Activated naive CD4-positive, alpha-beta T cell treated with anti-CD3 and anti-CD28 coated beads, Interleukin-2, amount 50 U/mL, for 24 hours (primary cell): ENCODE results near the gene CDC25B.
"Not testable (repeated sequence)": the region's sequence is repeated elsewhere in the genome, so short reads cannot be mapped to it uniquely, and the experiment has no call there.

Experiments
- H3K27ac Mint-ChIP-seq: one replicate; pipeline ENCODE4 v1.8.0; 2021; ENCODE audit warnings: mild to moderate bottlenecking, mixed read lengths
- H3K27me3 Mint-ChIP-seq: one replicate; pipeline ENCODE4 v1.8.0; 2021; ENCODE audit warnings: mixed read lengths
- H3K36me3 Mint-ChIP-seq: one replicate; pipeline ENCODE4 v1.8.0; 2021; ENCODE audit warnings: mixed read lengths
- H3K4me1 Mint-ChIP-seq: one replicate; pipeline ENCODE4 v1.8.0; 2021; ENCODE audit warnings: mixed read lengths
- H3K4me3 Mint-ChIP-seq: one replicate; pipeline ENCODE4 v1.8.0; 2021; ENCODE audit warnings: mild to moderate bottlenecking, mixed read lengths
- H3K9me3 Mint-ChIP-seq: one replicate; pipeline ENCODE4 v1.8.0; 2021; ENCODE audit warnings: mixed read lengths

Gene CDC25B

GRCh38 chr20:3788685-3789155 is 7.4 kb upstream of the CDC25B start:
- Mint-ChIP-seq H3K27ac (peak overlapping the region; percentile 87), H3K4me3 (peak overlapping the region; percentile 64), H3K27me3 (no peaks in the 10 kb centered on the region), H3K36me3 (peaks cover 2% of the 10 kb centered on the region), H3K9me3 (no peaks in the 10 kb centered on the region), H3K4me1 (peaks cover 29% of the 10 kb centered on the region)

GRCh38 chr20:3789201-3789600 is 6.9 kb upstream of the CDC25B start:
- H3K9me3 Mint-ChIP-seq, H3K27me3 Mint-ChIP-seq, H3K4me3 Mint-ChIP-seq, H3K36me3 Mint-ChIP-seq: not testable (repeated sequence)
- peaks cover 29% of the 10 kb centered on the region for H3K4me1 Mint-ChIP-seq
- peak overlapping the region; percentile 77 for H3K27ac Mint-ChIP-seq

- H3K27ac Mint-ChIP-seq, H3K9me3 Mint-ChIP-seq, H3K36me3 Mint-ChIP-seq, H3K27me3 Mint-ChIP-seq, H3K4me3 Mint-ChIP-seq: not testable (repeated sequence)
- H3K4me1 Mint-ChIP-seq = peaks cover 33% of the 10 kb centered on the region
Observed at GRCh38 chr20:3794168-3794567, 1.9 kb upstream of the CDC25B start.

- Mint-ChIP-seq H3K9me3 (no peaks in the 10 kb centered on the region), H3K27me3 (no peaks in the 10 kb centered on the region), H3K27ac (peak overlapping the region; percentile 91), H3K4me1 (peaks cover 39% of the 10 kb centered on the region), H3K4me3 (peak overlapping the region; percentile 90), H3K36me3 (peaks cover 2% of the 10 kb centered on the region)
Observed at GRCh38 chr20:3794701-3795420, 1.2 kb upstream of the CDC25B start.

DNA sequence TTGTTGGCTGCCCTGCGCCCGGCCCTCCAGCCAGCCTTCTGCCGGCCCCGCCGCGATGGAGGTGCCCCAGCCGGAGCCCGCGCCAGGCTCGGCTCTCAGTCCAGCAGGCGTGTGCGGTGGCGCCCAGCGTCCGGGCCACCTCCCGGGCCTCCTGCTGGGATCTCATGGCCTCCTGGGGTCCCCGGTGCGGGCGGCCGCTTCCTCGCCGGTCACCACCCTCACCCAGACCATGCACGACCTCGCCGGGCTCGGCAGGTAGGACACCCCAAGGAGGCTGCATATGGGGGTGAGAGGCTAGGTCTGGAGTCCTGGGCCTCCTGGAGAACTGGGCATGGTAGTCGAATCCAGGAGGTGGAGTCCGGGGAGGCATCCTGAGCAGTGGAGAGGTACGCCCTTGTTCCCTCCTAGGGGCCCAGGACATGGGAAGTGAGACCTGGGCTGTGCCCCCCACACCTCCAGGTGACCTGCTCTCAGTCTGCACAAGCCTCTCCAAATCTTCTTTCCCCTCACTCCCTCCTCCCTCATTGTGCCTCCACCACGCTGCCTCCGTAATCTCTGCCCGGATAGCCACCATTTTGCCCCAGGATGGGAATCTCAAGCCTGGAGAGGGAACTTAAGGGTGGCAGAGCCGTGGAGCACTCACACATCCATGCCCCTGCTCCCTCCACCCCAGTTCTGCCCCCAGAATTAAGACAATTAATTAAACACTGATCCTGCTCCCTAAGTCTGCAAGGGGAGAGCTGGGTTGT is 541 bp downstream of the CDC25B start:
- H3K27me3 Mint-ChIP-seq = no peaks in the 10 kb centered on the region
- H3K27ac Mint-ChIP-seq = no peak overlapping the region
- H3K4me3 Mint-ChIP-seq = peak overlapping the region; percentile 90
- peaks cover 2% of the 10 kb centered on the region for H3K36me3 Mint-ChIP-seq
- H3K9me3 Mint-ChIP-seq = no peaks in the 10 kb centered on the region
- H3K4me1 Mint-ChIP-seq = peaks cover 54% of the 10 kb centered on the region

DNA sequence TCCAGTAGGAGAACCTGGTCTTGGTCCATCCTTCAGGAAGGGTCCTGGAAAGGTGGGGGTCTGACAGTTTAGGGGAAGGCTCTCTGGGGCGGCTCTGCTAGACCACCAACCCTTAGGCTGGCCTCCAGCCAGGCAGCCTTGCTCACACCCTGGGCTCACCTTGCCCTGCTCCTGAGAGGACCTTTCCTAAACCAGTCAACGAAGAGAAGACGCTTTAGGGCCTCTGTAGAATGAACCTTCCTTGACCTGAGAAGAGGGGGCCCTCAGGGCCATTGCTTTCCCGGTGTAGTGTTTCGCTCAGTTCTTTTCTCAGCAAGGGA is 1.1 kb downstream of the CDC25B start:
- Mint-ChIP-seq H3K27me3 (no peaks in the 10 kb centered on the region), H3K27ac (peak overlapping the region; percentile 97), H3K4me1 (peaks cover 58% of the 10 kb centered on the region), H3K9me3 (no peaks in the 10 kb centered on the region), H3K36me3 (peaks cover 2% of the 10 kb centered on the region), H3K4me3 (peak overlapping the region; percentile 90)

DNA sequence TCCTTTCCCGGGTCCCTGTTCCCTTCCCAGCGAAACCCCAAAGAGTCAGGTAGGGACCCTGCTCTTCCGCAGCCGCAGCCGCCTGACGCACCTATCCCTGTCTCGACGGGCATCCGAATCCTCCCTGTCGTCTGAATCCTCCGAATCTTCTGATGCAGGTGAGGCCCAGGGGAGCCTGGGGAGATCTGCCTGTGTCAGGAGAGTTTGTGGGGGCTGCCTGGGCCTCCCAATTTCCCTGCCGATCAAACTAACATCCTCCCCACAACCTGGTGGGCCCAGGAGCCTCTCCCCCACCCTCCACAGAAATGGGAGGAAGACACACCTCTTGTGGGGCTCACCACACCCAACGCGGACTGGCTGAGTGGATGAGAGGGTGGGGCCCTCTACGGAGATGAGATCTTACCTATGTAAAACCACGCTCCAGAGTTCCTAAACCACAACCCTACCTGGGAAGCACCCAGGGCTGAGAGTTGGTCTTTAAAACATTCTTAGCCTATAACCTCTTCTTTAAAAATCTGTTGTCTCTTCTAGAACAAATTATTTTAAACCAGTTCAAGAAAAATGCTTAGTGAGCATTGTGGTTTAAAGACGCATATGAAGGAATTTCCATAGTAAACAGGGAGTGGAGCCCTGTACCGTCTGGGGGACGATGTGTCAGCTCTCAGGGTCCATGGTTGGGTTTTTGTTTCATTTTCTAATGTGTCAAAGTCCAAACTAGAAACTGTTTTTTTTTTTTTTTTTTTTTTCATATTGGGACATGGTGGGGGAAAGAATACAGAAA is 1.7 kb downstream of the CDC25B start:
- H3K4me1 Mint-ChIP-seq = peaks cover 64% of the 10 kb centered on the region
- no peaks in the 10 kb centered on the region for H3K27me3 Mint-ChIP-seq
- no peaks in the 10 kb centered on the region for H3K9me3 Mint-ChIP-seq
- peak overlapping the region; percentile 90 for H3K4me3 Mint-ChIP-seq
- H3K27ac Mint-ChIP-seq = peak overlapping the region; percentile 97
- peaks cover 4% of the 10 kb centered on the region for H3K36me3 Mint-ChIP-seq

DNA sequence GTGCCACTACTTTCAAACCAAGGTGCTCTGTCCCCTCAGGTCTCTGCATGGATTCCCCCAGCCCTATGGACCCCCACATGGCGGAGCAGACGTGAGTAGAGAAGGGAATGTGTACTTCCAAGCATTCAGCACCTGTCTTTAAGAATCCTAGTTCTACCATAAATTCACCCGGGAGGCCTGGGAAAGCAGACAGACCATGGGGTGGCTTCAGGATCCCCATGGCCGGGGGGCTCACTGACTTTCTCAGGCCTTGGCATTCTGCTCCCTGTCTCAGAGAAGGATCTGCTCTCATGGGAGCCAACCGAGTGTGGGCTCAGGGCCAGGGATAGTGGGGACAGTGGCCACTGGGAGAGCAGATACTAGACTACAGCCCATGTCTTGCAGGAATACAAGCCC is 2.3 kb downstream of the CDC25B start:
- no peaks in the 10 kb centered on the region for H3K9me3 Mint-ChIP-seq
- peaks cover 8% of the 10 kb centered on the region for H3K36me3 Mint-ChIP-seq
- H3K27me3 Mint-ChIP-seq = no peaks in the 10 kb centered on the region
- peaks cover 68% of the 10 kb centered on the region for H3K4me1 Mint-ChIP-seq
- peak overlapping the region; percentile 97 for H3K27ac Mint-ChIP-seq
- H3K4me3 Mint-ChIP-seq = peak overlapping the region; percentile 90

DNA sequence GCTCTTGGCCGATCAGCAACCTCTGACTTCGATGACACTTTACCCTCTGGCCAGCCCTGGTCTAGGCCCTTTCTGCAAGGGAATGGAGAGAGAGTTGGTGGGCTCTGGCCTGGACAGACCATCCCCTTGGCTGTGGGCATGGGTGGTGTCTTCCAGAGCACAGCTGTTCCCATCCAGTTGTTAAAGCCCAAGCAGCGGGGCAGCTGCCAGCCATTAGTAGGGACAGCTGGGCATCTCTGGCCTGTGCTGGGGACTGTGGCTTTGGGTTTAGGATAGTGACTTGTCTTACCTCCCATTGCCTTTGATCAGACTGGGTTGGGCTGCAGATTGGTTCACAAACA is 2.8 kb downstream of the CDC25B start:
- Mint-ChIP-seq H3K4me3 (peak overlapping the region; percentile 90), H3K4me1 (peaks cover 73% of the 10 kb centered on the region), H3K27ac (peak overlapping the region; percentile 88), H3K36me3 (peaks cover 13% of the 10 kb centered on the region), H3K27me3 (no peaks in the 10 kb centered on the region), H3K9me3 (no peaks in the 10 kb centered on the region)

- no peaks in the 10 kb centered on the region for H3K27me3 Mint-ChIP-seq
- peak overlapping the region; percentile 88 for H3K27ac Mint-ChIP-seq
- peaks cover 19% of the 10 kb centered on the region for H3K36me3 Mint-ChIP-seq
- peaks cover 81% of the 10 kb centered on the region for H3K4me1 Mint-ChIP-seq
- no peaks in the 10 kb centered on the region for H3K9me3 Mint-ChIP-seq
- H3K4me3 Mint-ChIP-seq = peak overlapping the region; percentile 47
Observed at GRCh38 chr20:3800256-3800877, 4.3 kb downstream of the CDC25B start.

- Mint-ChIP-seq H3K9me3 (no peaks in the 10 kb centered on the region), H3K4me3 (no peak overlapping the region), H3K36me3 (peaks cover 23% of the 10 kb centered on the region), H3K4me1 (peaks cover 82% of the 10 kb centered on the region), H3K27me3 (no peaks in the 10 kb centered on the region), H3K27ac (peak overlapping the region; percentile 65)
Observed at GRCh38 chr20:3800878-3801260, 4.8 kb downstream of the CDC25B start.

DNA sequence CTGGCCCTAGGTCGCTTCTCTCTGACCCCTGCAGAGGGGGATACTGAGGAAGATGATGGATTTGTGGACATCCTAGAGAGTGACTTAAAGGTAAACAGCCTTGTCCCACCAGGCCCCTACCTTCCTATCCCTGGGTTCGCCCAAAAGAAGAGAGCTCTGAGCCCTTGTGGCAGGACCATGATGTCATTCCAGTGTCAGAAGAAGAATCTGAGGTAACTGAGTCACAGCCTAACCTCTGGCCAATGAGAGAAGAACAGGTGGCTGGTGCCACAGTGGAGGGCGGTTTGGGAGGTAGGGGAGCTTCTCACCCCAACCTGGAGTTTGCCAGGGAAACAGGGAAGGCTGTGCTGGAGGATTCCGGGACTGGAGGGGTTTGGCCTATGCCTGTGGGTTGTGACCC is 5.2 kb downstream of the CDC25B start:
- Mint-ChIP-seq H3K4me3 (no peak overlapping the region), H3K9me3 (no peaks in the 10 kb centered on the region), H3K36me3 (peaks cover 25% of the 10 kb centered on the region), H3K27me3 (no peaks in the 10 kb centered on the region), H3K4me1 (peaks cover 85% of the 10 kb centered on the region), H3K27ac (peak overlapping the region; percentile 65)

DNA sequence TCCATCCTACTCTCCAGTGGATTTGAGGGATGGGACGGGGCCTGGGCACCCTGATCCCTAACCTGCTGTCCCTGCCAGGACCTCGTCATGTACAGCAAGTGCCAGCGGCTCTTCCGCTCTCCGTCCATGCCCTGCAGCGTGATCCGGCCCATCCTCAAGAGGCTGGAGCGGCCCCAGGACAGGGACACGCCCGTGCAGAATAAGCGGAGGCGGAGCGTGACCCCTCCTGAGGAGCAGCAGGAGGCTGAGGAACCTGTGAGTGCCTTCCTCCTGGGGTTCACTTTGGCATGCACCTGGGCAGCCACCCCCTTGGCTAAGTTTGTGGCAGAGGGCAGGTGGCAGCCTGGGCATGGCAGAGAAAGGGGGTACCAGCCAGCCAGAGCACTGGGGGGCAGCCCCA is 5.7 kb downstream of the CDC25B start:
- H3K4me1 Mint-ChIP-seq = peaks cover 85% of the 10 kb centered on the region
- no peak overlapping the region for H3K27ac Mint-ChIP-seq
- peaks cover 25% of the 10 kb centered on the region for H3K36me3 Mint-ChIP-seq
- no peaks in the 10 kb centered on the region for H3K9me3 Mint-ChIP-seq
- no peaks in the 10 kb centered on the region for H3K27me3 Mint-ChIP-seq
- no peak overlapping the region for H3K4me3 Mint-ChIP-seq

DNA sequence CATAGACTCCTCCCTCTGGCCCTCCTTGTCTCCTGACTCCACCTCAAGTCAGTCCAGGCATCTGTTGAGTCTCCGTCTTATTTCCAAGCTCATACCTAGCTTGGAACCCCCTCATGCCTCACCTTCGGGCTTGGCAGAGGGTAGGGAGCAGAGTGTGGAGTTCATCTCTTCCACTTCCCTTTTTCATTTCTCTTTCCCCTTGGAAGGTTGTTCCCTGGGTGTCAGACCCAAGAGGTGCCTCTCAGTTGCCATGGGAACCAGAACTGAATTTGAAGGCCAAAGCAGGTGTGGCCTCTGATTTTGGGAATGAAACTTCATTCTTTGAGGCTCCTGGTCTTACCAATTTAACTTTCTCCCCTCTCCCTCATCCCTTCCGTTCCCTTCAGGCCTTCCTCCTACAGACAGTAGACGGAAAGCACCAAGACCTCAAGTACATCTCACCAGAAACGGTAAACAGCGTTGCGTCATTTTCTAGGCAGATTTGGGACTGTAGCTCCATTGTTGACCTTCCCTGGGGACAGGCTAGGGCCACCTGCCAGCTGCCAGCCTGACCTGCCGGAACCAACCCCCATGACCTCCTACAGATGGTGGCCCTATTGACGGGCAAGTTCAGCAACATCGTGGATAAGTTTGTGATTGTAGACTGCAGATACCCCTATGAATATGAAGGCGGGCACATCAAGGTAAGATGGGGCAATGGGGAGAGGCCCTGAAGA is 6.6 kb downstream of the CDC25B start:
- H3K9me3 Mint-ChIP-seq = no peaks in the 10 kb centered on the region
- H3K27me3 Mint-ChIP-seq = no peaks in the 10 kb centered on the region
- no peak overlapping the region for H3K4me3 Mint-ChIP-seq
- peaks cover 85% of the 10 kb centered on the region for H3K4me1 Mint-ChIP-seq
- peaks cover 27% of the 10 kb centered on the region for H3K36me3 Mint-ChIP-seq
- H3K27ac Mint-ChIP-seq = peak overlapping the region; percentile 70

DNA sequence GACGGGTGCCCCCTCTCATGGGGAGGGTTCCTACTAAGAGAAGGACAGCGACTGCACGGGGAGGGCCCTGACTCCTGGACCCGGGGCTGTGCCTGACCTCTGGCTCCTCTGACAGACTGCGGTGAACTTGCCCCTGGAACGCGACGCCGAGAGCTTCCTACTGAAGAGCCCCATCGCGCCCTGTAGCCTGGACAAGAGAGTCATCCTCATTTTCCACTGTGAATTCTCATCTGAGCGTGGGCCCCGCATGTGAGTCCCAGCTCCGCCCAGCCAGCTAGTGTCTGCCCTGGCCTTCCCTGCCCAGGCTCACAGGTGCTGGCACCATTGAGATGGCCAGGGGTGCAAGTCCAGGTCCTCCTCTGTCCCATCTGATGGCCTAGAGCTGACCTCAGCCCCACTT is 7.2 kb downstream of the CDC25B start:
- H3K4me1 Mint-ChIP-seq = peaks cover 85% of the 10 kb centered on the region
- peaks cover 27% of the 10 kb centered on the region for H3K36me3 Mint-ChIP-seq
- H3K9me3 Mint-ChIP-seq = no peaks in the 10 kb centered on the region
- no peak overlapping the region for H3K4me3 Mint-ChIP-seq
- H3K27ac Mint-ChIP-seq = peak overlapping the region; percentile 52
- no peaks in the 10 kb centered on the region for H3K27me3 Mint-ChIP-seq
